NB4 (cell line): ENCODE results near the gene PIK3C2G.

Experiments
- DNase-seq: peaks from one replicate; pipeline ENCODE4 v3.0.0; 2010; ENCODE audit warnings: low read depth
- H3K4me3 ChIP-seq: one replicate; pipeline ENCODE4 v1.5.1; 2011; ENCODE audit warnings: mild to moderate bottlenecking, low read depth, low read length, moderate library complexity
- MYC ChIP-seq: IDR thresholded peaks from 2 replicates; pipeline ENCODE4 v1.6.1; 2011; ENCODE audit warnings: low read depth, low read length
- POLR2A ChIP-seq: IDR thresholded peaks from 2 replicates; pipeline ENCODE4 v1.6.1; 2011; ENCODE audit warnings: mild to moderate bottlenecking; ENCODE audit not compliant: insufficient read length; ENCODE audit errors: extremely low read depth
- TF ChIP-seq, protein P1 (sequence below): IDR thresholded peaks from 2 replicates; pipeline ENCODE4 v1.6.1; 2011; ENCODE audit warnings: low read depth, low read length
- TF ChIP-seq, protein P2 (sequence below): IDR thresholded peaks from one replicate; pipeline ENCODE4 v1.5.1; 2012; ENCODE audit warnings: low read depth, low read length

Gene PIK3C2G

DNA sequence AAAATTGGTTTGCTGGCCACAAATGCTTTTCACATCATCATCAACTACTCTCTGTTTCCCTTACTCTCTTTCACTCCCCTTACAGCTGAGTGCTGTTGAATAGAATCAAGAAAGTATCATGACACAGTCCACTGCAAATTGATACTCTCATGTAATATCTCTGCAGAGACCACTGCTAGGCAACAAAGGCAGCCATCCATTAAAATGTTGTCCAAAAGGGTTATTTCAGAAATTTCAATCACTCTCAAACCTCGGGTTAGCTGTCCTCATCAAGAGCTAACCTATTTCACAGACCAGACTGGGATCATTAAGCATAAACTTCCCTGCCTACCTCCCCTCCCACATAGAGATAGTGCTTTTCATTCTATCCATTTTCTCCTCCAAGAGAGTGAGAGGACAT lies 289.8 kb downstream of the PIK3C2G start:
- no peak for DNase-seq
- H3K4me3 ChIP-seq = no peak overlapping the region
- TF ChIP-seq, protein P1, sequence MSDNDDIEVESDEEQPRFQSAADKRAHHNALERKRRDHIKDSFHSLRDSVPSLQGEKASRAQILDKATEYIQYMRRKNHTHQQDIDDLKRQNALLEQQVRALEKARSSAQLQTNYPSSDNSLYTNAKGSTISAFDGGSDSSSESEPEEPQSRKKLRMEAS = no peak
- TF ChIP-seq MYC (no peak), POLR2A (no peak)
- TF ChIP-seq, protein P2, sequence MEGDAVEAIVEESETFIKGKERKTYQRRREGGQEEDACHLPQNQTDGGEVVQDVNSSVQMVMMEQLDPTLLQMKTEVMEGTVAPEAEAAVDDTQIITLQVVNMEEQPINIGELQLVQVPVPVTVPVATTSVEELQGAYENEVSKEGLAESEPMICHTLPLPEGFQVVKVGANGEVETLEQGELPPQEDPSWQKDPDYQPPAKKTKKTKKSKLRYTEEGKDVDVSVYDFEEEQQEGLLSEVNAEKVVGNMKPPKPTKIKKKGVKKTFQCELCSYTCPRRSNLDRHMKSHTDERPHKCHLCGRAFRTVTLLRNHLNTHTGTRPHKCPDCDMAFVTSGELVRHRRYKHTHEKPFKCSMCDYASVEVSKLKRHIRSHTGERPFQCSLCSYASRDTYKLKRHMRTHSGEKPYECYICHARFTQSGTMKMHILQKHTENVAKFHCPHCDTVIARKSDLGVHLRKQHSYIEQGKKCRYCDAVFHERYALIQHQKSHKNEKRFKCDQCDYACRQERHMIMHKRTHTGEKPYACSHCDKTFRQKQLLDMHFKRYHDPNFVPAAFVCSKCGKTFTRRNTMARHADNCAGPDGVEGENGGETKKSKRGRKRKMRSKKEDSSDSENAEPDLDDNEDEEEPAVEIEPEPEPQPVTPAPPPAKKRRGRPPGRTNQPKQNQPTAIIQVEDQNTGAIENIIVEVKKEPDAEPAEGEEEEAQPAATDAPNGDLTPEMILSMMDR = no peak

DNA sequence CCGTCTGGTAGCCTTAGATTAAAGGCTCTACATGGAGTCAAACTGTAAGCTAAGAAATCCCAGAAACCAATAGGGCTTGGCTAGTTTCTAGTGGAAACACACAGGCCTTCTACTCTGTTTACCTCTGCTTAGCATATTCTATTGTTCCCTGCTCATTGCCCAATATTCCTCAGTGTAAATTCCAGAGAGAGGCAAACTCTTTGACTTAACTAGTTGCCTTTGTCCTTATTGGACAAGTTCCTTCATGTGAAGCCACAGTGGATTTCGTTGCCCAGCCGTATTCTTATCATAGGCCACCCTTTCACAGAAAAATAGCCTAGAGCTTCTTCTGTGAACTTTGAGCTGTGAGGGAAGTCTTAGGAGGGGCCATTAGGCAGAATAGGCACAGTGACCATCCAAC lies 290.4 kb downstream of the PIK3C2G start:
- DNase-seq = no peak
- TF ChIP-seq MYC = no peak
- TF ChIP-seq, protein P1 = no peak
- no peak overlapping the region for H3K4me3 ChIP-seq

DNA sequence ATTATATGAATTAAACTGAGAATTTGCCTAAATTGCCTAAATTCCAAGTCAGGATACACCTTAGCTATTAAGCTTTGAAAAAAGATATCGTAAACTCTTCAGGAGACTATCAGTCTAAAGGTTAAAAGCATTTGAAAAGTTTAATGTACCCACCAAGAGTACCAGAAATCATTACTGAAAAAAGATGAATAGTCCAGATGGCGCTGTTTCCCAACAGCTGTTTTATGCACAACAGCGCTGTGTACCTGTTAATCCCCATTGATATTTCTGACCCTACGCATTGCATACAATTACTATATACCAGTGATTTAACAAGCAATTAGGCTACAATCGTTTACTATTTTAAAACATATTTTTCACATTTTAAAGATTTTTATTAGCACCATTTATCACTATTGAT lies 291.5 kb downstream of the PIK3C2G start:
- no peak for DNase-seq
- TF ChIP-seq POLR2A (no peak), MYC (no peak)
- TF ChIP-seq, protein P1 = no peak
- TF ChIP-seq, protein P2 = no peak
- no peak overlapping the region for H3K4me3 ChIP-seq

DNA sequence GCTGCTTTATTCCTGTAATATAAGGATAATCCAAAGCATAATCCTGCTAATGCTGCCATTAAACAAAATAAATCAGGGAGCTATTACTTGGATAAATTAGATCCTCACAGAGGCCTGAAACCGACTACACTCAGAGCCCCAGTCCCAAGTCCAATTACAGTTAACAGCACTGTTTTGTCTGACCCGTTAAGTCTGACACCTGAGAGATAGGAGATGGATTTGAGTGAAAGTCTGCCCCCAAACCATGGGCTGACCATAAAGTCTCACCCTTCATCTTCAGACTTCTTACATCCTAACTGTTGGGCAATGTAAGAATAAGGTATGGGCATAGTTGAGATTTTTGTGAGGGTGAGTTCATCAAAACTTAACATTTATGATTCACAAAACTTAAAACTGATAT lies 294.8 kb downstream of the PIK3C2G start:
- H3K4me3 ChIP-seq = no peak overlapping the region
- DNase-seq = no peak
- TF ChIP-seq POLR2A = no peak
- TF ChIP-seq, protein P1 = no peak
- TF ChIP-seq, protein P2 = no peak
- TF ChIP-seq MYC = no peak

DNA sequence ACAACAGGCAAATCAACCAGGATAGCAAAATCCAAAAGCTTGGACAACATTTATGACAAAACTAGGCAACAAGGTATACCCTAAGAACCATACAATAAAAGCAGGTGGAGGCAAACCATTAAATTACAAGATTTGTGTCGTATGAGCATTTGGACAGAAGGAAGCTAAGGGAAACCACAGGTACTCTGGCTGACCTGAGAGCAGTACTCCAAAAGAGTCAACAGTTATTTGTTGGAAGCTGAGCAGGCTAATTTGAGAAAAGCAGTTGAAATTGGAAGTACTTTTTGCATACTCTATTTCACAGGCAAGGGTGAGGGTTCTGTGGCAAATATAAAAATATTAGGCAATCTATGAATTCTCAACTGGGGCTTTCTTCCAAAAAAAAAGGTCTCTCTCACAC lies 297.9 kb downstream of the PIK3C2G start:
- no peak for DNase-seq
- H3K4me3 ChIP-seq = no peak overlapping the region
- TF ChIP-seq, protein P2 = no peak
- TF ChIP-seq POLR2A (no peak), MYC (no peak)
- TF ChIP-seq, protein P1 = no peak

DNA sequence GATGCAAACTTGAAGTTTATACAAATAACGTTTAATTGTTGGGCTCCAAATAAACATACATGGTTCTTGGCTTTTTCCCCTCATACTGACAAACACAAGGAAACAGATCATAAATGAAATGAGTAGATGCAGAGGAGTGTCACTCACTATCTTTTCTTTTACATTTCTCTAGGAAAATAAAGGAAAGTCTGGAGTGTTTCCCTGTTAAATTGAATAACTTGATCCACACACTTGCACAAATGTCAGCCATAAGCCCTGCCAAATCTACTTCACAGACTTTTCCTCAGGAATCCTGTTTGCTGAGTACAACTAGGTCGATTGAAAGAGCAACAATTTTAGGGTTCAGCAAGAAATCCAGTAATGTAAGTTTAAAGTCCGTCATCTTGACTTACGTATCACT lies 301.2 kb downstream of the PIK3C2G start:
- no peak overlapping the region for H3K4me3 ChIP-seq
- TF ChIP-seq, protein P1 = no peak
- TF ChIP-seq, protein P2 = no peak
- TF ChIP-seq MYC (no peak), POLR2A (no peak)
- no peak for DNase-seq
